ENCODE results near the gene INAFM1. TPM values are rescaled to one million over a fixed set of nuclear protein-coding genes. Genes with fewer than 3 reads are reported as not detected.

INAFM1 gene
- 7.0 to 8.1 TPM (median 7.3 TPM) in 3 replicates for total RNA-seq (2021)
- percentile 39 among the genes with signal in this experiment for Bru-seq, nascent RNA
- long read RNA-seq, experiment 1, transcript INAFM1-201 (1 exons, 1,255 nt), result major isoform, 5 of 10 reads
- long read RNA-seq, experiment 1, partial matches to known transcripts, result 0 of 10 reads
- long read RNA-seq, experiment 1, other reads (novel, unspliced or antisense), result 5 of 10 reads
- long read RNA-seq, experiment 2, transcript INAFM1-201 (1 exons, 1,255 nt), result major isoform, 7 of 12 reads
- long read RNA-seq, experiment 2, partial matches to known transcripts, result 0 of 12 reads
- long read RNA-seq, experiment 2, other reads (novel, unspliced or antisense), result 5 of 12 reads
- long read RNA-seq, experiment 3, result 0 reads

GRCh38 chr19:47274071-47274890 is at the start of gene INAFM1:
INAFM1 (plus strand) TSS chr19:47274885; CDS start chr19:47274920, 35 bp downstream.
- DNase-seq (ENCODE audit: low spot score) (peak; percentile 99), ATAC-seq (peak; percentile 78)
- Mint-ChIP-seq H3K27ac (peak within 1 kb of the TSS; percentile 99), H3K4me3 (peak within 1 kb of the TSS; percentile 91), H3K9me3 (no peaks in the 10 kb centered on the region), H3K27me3 (ENCODE audit: low read depth) (peaks cover 24% of the 10 kb centered on the region), H3K4me1 (peaks cover 16% of the 10 kb centered on the region), H3K36me3 (peaks cover 8% of the 10 kb centered on the region; the same call in 1 of the 2 replicates)
- ChIA-PET CTCF (interaction anchor here (0.6 to 3.0 kb wide), 26 partner anchors 8 to 1464 kb away, joined by 3 to 33 read pairs (median 5); partner anchors contain the start of genes CCDC9, DHX34, KPTN and ZC3H4), POLR2A (interaction anchor here (0.6 to 2.6 kb wide), 10 partner anchors 17 to 1371 kb away, joined by 3 to 46 read pairs (median 7); partner anchors contain the start of genes CCDC9 and ZC3H4)
- TF ChIP-seq PREB (CRISPR knock-in tag; IDR thresholded peaks at IDR 0.05; ENCODE audit: borderline replicate concordance), result no peak
- TF ChIP-seq ZNF423 (CRISPR knock-in tag; IDR thresholded peaks at IDR 0.05), result no peak
- no peak for TF ChIP-seq CREB1 (CRISPR knock-in tag; IDR thresholded peaks at IDR 0.05)
- TF ChIP-seq ARID4B (CRISPR knock-in tag; IDR thresholded peaks at IDR 0.05; ENCODE audit: borderline replicate concordance), result no peak; the same call in 1 of the 2 replicates
- no peak for TF ChIP-seq ELF4 (CRISPR knock-in tag; IDR thresholded peaks at IDR 0.05; ENCODE audit: low read depth)
- no peak for TF ChIP-seq NFYB (CRISPR knock-in tag; conservative IDR thresholded peaks at IDR 0.05; ENCODE audit: low read depth)
- TF ChIP-seq TEAD1 (CRISPR knock-in tag; IDR thresholded peaks at IDR 0.05), result no peak
- TF ChIP-seq SP1 (CRISPR knock-in tag; conservative IDR thresholded peaks at IDR 0.05), result peak; percentile 56; the same call in 1 of the 2 replicates
- TF ChIP-seq ATF3 (CRISPR knock-in tag; conservative IDR thresholded peaks at IDR 0.05), result no peak
- no peak for TF ChIP-seq HMGXB4 (CRISPR knock-in tag; IDR thresholded peaks at IDR 0.05)
- TF ChIP-seq MAX (CRISPR knock-in tag; IDR thresholded peaks at IDR 0.05), result no peak
- TF ChIP-seq ZNF416 (CRISPR knock-in tag; IDR thresholded peaks at IDR 0.05), result 0 out of 2 replicates have a peak, but pooled peaks have one; percentile 32
- no peak for TF ChIP-seq ATF1 (CRISPR knock-in tag; IDR thresholded peaks at IDR 0.05)
- no peak for TF ChIP-seq MYBL2 (CRISPR knock-in tag; IDR thresholded peaks at IDR 0.05)

All from WTC11 (cell line).